Hepatocyte (in vitro differentiated cells): ENCODE measurements around the gene ANKRD1.

Experiments used
- EZH2 ChIP-seq: fragments of 200-600 bp; sonication (generic); IDR thresholded peaks from 2 replicates; pipeline ENCODE4 v1.6.1; 2016; ENCODE audit warnings: antibody characterized with exemption, mild to moderate bottlenecking, borderline replicate concordance
- EZH2phosphoT487 ChIP-seq: fragments of 200-600 bp; sonication (generic); IDR thresholded peaks from one replicate; pipeline ENCODE4 v1.6.1; 2018; ENCODE audit warnings: antibody characterized with exemption, mild to moderate bottlenecking, low read depth, moderate library complexity; ENCODE audit not compliant: unreplicated experiment, severe bottlenecking
- TF ChIP-seq, protein P1 (sequence below): fragments of 200-600 bp; sonication (generic); IDR thresholded peaks from 2 replicates; pipeline ENCODE4 v1.5.1; 2016; ENCODE audit warnings: antibody characterized with exemption, mild to moderate bottlenecking; ENCODE audit not compliant: poor library complexity

DNA sequence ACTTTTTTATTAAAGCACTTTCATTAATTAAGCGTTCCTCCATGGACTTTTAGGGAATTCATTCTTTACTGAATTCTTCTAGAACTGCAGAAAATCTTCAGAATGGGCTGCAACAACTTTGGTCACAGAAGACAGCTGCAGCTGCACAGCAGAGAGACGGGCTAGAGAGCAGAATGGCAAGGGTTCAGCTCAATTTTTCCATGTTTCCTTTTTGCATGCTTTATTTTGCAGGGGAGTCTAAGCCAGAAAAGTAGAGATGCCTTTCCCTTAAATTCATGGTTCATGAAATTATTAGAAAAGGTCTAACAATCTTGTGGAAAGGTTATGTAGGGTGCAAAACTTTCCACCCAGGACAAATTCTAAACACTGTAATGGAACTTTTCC lies 15.4 kb upstream of the ANKRD1 start:
- no peak for TF ChIP-seq EZH2
- TF ChIP-seq, protein P1, sequence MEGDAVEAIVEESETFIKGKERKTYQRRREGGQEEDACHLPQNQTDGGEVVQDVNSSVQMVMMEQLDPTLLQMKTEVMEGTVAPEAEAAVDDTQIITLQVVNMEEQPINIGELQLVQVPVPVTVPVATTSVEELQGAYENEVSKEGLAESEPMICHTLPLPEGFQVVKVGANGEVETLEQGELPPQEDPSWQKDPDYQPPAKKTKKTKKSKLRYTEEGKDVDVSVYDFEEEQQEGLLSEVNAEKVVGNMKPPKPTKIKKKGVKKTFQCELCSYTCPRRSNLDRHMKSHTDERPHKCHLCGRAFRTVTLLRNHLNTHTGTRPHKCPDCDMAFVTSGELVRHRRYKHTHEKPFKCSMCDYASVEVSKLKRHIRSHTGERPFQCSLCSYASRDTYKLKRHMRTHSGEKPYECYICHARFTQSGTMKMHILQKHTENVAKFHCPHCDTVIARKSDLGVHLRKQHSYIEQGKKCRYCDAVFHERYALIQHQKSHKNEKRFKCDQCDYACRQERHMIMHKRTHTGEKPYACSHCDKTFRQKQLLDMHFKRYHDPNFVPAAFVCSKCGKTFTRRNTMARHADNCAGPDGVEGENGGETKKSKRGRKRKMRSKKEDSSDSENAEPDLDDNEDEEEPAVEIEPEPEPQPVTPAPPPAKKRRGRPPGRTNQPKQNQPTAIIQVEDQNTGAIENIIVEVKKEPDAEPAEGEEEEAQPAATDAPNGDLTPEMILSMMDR, result no peak
- no peak for TF ChIP-seq EZH2phosphoT487
